ENCODE measurements around the gene NAXE. TPM values are rescaled to one million over a fixed set of nuclear protein-coding genes. Genes with fewer than 3 reads are reported as not detected.
"Not testable (repeated sequence)": the region's sequence is repeated elsewhere in the genome, so short reads cannot be mapped to it uniquely, and the experiment has no call there.

NAXE gene
- total RNA-seq, 1 experiment from 2014 or later = 30.1 TPM

DNA sequence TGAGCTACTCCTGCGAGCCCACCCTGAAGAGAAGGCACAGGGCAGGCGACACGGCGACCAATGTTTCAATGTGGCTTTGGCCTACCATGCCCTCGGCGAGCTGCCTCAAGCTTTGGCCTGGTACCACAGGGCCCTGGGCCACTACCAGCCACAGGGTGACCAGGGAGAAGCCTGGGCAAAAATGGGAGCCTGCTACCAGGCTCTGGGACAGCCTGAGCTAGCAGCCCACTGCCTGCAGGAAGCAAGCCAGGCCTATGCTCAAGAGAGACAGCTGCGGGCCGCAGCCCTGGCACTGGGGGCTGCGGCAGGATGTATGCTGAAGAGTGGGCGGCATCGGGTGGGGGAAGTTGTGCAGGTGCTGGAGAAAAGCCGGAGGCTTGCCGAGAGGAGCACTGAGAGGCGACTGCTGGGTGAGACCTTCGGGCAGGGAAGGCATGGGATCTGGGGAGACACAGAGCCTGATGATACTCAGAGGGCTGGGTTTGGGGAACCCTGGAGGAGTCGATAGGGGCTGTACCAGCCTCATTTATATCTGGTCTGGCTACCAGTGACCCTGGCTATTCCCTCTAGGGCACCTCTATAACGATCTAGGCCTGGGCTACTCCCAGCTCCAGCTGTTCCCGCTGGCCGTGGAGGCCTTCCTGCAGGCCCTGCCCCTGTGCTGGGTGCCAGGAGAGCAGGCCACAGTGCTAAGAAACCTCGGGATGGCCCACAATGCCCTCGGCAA is 9.8 kb upstream of the NAXE start:
- Histone ChIP-seq H3K9me3 (replicated peaks) (no peaks in the 10 kb centered on the region), H3K4me3 (no peak overlapping the region), H3K36me3 (no peaks in the 10 kb centered on the region), H3K4me1 (no peaks in the 10 kb centered on the region), H3K27me3 (no peaks in the 10 kb centered on the region), H3K27ac (no peak overlapping the region)
- peak; percentile 39 to 48 for DNase-seq

DNA sequence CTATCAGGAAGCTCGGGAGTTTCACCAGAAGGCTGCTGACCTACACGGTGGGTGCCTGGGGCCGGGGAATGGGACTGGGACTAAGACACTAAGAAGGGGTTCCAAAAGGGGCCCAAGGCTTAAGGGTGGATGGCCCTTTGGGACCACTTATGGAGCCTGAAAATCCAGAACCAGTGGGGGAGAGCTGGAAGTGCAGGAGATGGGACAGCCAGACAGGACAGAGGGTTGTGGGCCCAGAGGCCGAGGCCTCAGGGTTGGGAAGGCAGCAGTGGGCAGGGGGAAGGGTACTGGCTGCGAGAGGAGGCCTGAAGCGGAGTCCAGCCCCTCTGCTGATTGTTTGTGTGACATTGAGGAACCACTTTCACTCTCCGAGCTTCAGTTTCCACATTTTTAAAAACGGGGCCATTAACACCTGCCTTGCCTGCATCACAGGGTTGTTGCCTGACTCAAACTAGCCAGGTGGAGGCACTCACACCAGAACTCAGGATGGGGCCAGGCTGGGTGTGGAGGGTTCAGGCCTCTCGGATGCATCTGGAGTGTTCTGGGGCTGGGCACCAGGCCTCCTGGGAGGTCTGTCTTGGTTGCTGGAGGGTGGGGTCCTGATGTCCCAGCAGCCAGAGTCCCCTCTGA is 9.1 kb upstream of the NAXE start:
- Histone ChIP-seq H3K27me3 (no peaks in the 10 kb centered on the region), H3K27ac (no peak overlapping the region), H3K36me3 (no peaks in the 10 kb centered on the region), H3K4me3 (no peak overlapping the region), H3K9me3 (replicated peaks) (no peaks in the 10 kb centered on the region), H3K4me1 (no peaks in the 10 kb centered on the region)
- no peak for DNase-seq

DNA sequence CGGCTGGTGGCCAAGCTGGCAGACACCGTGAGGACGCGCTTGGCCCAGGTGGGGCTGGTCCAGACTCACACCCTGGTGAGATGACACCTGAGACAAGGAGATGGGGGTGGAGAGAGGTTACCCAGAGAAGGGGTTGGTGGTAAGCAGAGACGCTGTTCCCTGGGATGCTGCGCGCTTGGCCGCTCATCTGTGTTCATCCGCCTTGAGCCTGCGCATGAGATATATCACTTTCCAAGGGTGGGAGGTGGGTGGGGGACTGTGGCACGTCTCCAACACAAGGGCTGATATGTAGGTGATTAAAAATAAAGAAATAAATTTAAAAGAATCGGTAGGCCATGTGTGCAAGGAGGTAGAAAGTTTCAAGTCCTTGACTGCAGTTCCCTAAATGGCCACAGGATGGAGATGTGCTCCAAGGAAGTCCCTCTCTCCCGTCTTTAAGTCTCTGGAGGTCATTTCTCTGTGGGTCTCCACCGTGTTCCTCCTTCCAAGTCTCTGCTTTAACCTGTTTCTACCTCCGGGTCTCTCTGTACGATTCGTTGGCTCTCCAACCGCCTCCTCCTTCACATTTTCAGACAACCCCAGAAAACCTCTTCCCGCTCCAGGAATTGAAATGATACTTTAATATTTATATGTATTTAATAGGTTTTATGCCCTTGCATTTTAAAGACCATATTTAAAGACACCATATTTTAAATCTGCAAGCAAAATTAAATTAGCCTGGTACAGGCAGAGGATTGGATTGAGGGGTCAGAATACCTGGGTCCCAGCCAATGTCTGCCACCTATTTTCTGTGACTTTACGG is 7.6 kb upstream of the NAXE start:
- no peaks in the 10 kb centered on the region for H3K4me1 ChIP-seq
- no peaks in the 10 kb centered on the region for H3K36me3 ChIP-seq
- no peak overlapping the region for H3K4me3 ChIP-seq
- no peak overlapping the region for H3K27ac ChIP-seq
- DNase-seq = peak; percentile 50 to 78
- H3K9me3 ChIP-seq (replicated peaks) = no peaks in the 10 kb centered on the region
- H3K27me3 ChIP-seq = no peaks in the 10 kb centered on the region

DNA sequence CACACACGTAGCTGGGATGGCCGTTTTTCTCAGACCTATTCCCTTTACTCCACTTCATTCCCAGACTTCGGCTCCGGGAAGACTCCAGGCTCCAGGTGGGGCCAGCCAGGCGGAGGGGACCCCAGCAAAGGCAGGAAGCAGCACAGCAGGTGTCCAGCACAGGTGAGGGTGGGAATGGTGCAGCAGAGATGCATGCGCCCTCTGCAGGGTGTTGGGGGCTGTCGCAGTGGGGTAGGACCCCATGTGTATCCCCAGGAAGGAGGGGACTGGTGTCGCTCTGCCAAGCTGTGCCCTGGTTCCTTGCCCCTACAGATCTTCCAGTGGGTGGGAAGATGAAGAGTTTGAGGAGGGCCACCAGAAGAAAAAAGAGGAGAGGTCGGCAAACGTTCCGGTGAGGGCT is 6.8 kb upstream of the NAXE start:
- Histone ChIP-seq H3K27ac (no peak overlapping the region), H3K4me1 (no peaks in the 10 kb centered on the region), H3K27me3 (no peaks in the 10 kb centered on the region), H3K36me3 (no peaks in the 10 kb centered on the region), H3K9me3 (replicated peaks) (no peaks in the 10 kb centered on the region), H3K4me3 (no peak overlapping the region)
- DNase-seq = peak; percentile 17 to 30

DNA sequence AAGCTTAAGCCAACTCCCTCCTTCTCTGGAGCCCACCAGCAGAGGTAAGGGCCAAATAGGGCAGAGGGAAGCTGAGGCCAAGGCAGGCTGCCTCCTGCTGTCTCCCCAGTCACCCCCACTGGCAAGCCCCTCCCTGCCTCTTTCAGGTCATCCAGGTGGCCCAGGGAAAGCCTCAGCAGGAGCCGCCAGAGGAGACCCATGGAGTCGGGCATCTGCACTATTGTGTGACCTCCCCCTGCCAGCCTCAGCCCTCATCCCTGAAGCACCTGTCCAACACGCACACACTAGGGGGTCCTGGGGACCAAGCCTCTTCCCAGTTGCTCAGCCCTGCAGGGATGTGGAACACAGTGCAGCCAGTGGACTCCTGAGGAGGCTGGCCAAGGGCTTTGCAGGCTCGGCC is 5.3 kb upstream of the NAXE start:
- H3K27me3 ChIP-seq = no peaks in the 10 kb centered on the region
- H3K9me3 ChIP-seq (replicated peaks) = no peaks in the 10 kb centered on the region
- DNase-seq = no peak
- H3K27ac ChIP-seq = no peak overlapping the region
- H3K36me3 ChIP-seq = no peaks in the 10 kb centered on the region
- H3K4me3 ChIP-seq = no peak overlapping the region
- no peaks in the 10 kb centered on the region for H3K4me1 ChIP-seq

DNA sequence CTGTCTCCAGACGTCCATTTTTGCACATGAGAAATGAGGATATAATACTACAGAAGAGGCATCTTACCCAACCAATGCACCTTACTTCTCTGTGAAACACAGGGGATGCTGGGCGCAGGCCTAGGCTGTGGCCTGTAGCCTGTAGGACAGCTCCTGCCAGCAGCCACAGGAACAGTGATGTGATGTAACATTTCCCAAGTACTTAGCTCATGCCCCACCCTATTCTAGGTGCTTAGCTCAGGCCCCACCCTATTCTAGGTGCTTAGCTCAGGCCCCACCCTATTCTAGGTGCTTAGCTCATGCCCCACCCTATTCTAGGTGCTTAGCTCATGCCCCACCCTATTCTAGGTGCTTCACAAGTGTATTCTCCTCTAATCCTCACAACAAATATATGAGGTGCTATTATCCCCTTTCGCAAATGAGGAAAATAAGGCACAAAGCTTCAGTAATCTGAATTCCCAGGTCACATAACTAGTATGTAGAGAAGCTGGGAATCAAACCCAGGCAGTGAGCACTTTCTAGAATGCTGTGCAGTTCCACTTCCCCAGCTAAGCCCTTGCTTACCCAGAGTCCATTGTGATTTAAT is 4.6 kb upstream of the NAXE start:
- Histone ChIP-seq H3K4me1 (no peaks in the 10 kb centered on the region), H3K9me3 (replicated peaks) (no peaks in the 10 kb centered on the region), H3K27ac (no peak overlapping the region), H3K4me3 (no peak overlapping the region), H3K27me3 (no peaks in the 10 kb centered on the region), H3K36me3 (no peaks in the 10 kb centered on the region)
- DNase-seq = no peak

DNA sequence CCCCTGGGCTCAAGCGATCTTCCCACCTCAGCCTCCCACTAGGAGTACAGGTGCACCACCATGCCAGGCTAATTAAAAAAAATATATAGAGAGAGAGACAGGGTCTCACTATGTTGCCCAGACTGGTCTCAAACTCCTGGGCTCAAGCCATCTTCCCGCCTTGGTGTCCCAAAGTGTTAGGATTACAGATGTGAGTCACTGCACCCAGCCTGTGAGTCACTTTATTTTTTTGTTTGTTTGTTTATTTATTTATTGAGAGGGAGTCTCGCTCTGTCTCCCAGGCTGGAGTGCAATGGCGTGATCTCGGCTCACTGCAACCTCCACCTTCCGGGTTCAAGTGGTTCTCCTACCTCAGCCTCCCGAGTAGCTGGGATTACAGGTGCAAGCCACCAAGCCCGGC is 3.6 kb upstream of the NAXE start:
- not testable (repeated sequence) for H3K27ac ChIP-seq, DNase-seq

DNA sequence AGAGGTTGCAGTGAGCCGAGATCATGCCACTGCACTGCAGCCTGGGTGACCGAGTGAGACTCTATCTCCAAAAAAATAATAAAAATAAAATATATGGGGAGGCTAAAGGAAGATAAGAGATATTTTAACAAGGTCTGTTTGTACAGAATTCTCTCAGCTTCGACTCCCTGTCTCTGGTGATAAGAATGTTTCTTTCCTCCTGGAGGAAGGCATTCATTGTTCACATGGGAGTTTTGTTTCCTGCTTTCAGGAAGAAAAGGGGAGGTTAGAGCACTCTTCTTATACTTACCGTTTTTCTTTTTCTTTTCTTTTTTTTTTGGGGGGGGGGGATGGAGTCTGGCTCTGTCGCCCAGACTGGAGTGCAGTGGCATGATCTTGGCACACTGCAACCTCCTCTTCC is 2.0 kb upstream of the NAXE start:
- Histone ChIP-seq H3K27me3 (no peaks in the 10 kb centered on the region), H3K4me3 (no peak overlapping the region)

More for the DNA sequence above, 3.6 kb upstream of the NAXE start:
- not testable (repeated sequence) for H3K9me3 ChIP-seq (replicated peaks); H3K4me3 ChIP-seq; H3K4me1 ChIP-seq; H3K27me3 ChIP-seq; H3K36me3 ChIP-seq

DNA sequence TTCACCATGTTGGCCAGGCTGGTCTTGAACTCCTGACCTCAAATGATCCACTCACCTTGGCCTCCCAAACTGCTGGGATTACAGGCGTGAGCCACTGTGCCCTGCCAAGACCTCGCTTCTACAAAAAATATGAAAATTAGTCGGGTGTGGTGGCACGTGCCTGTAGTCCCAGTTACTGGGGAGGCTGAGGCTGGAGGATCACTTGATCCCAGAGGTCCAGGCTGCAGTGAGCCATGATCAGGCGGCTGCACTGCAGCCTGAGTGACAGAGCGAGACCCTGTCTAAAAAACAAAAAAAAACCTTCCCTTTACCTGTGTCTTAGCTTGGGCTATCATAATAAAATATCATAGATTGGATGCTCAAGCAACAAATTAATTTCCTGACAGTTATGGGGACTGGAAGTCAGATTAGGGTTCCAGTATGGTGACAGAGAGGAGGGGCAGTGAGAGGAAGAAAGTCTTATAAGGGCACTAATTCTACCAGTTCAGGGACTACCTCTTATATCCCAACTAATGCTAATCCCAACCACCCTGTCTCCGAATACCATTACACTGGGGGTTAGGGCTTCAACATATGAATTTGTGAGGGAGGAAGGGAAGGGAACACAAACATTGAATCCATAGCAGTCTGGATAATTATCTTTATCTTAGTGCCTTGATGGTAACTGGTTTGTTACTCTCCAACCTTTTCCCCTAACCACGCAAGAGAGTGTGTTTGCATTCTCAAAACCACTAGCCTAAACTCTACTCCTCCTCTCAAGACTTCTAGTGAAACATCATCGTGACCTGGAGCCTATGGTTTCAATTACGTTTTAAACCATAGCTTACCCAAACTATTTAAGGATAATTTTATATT is 1.0 kb upstream of the NAXE start:
- DNase-seq = no peak
- no peaks in the 10 kb centered on the region for H3K9me3 ChIP-seq (replicated peaks)
- H3K36me3 ChIP-seq = peaks cover 4% of the 10 kb centered on the region
- peaks cover 4% of the 10 kb centered on the region; the same call in 1 of the 2 replicates for H3K4me1 ChIP-seq
- peak overlapping the region; percentile 68 for H3K4me3 ChIP-seq
- no peaks in the 10 kb centered on the region for H3K27me3 ChIP-seq
- no peak overlapping the region for H3K27ac ChIP-seq

More for the DNA sequence above, 2.0 kb upstream of the NAXE start:
- H3K27ac ChIP-seq = no peak overlapping the region
- peaks cover 4% of the 10 kb centered on the region; the same call in 1 of the 2 replicates for H3K4me1 ChIP-seq
- no peak for DNase-seq
- peaks cover 4% of the 10 kb centered on the region for H3K36me3 ChIP-seq
- no peaks in the 10 kb centered on the region for H3K9me3 ChIP-seq (replicated peaks)

DNA sequence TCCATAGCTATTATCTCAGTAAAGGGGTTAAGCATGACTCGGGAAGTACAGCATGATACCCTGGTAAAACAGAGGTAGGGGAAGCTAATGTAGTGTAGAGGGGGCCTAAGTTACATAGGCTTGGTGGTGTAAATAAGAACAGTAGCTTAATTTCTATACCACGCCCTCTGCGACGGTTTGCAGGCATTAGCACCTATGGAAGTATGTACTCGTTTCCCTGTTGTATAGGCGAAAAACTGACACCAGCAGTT is 470 bp upstream of the NAXE start:
- peaks cover 4% of the 10 kb centered on the region; the same call in 1 of the 2 replicates for H3K4me1 ChIP-seq
- H3K27me3 ChIP-seq = no peaks in the 10 kb centered on the region
- DNase-seq = no peak
- peaks cover 7% of the 10 kb centered on the region for H3K36me3 ChIP-seq
- no peak overlapping the region; the same call in 1 of the 2 replicates for H3K27ac ChIP-seq
- no peaks in the 10 kb centered on the region for H3K9me3 ChIP-seq (replicated peaks)
- H3K4me3 ChIP-seq = peak overlapping the region; percentile 68

DNA sequence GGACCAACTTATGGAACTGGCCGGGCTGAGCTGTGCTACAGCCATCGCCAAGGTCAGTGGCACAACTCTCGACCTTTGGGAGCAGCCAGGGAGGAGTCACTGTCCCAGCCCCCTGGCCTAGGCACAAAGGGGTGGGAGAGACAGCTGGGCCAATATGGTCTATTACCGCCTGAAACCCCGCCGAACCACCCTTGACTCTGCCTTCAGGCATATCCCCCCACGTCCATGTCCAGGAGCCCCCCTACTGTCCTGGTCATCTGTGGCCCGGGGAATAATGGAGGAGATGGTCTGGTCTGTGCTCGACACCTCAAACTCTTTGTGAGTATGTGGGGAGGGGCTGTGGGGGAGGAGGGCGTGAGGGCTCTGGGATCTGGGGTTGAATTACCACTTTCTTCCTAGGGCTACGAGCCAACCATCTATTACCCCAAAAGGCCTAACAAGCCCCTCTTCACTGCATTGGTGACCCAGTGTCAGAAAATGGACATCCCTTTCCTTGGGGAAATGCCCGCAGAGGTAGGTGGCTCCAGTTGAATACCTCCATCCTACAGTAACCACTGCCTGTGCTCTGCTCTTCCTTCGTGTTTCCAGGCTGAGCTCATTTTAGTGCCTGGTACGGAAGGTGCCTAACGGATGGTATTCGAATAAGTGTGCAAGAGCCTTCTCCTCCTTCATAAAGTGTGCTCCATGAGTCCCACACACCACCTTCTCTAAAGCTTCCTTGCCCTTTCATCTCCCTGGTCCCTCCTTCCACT is 758 bp downstream of the NAXE start:
- no peak for DNase-seq
- Histone ChIP-seq H3K36me3 (peaks cover 16% of the 10 kb centered on the region), H3K9me3 (replicated peaks) (no peaks in the 10 kb centered on the region), H3K4me3 (peak overlapping the region; percentile 68), H3K4me1 (peaks cover 4% of the 10 kb centered on the region; the same call in 1 of the 2 replicates), H3K27me3 (no peaks in the 10 kb centered on the region), H3K27ac (no peak overlapping the region; the same call in 1 of the 2 replicates)

DNA sequence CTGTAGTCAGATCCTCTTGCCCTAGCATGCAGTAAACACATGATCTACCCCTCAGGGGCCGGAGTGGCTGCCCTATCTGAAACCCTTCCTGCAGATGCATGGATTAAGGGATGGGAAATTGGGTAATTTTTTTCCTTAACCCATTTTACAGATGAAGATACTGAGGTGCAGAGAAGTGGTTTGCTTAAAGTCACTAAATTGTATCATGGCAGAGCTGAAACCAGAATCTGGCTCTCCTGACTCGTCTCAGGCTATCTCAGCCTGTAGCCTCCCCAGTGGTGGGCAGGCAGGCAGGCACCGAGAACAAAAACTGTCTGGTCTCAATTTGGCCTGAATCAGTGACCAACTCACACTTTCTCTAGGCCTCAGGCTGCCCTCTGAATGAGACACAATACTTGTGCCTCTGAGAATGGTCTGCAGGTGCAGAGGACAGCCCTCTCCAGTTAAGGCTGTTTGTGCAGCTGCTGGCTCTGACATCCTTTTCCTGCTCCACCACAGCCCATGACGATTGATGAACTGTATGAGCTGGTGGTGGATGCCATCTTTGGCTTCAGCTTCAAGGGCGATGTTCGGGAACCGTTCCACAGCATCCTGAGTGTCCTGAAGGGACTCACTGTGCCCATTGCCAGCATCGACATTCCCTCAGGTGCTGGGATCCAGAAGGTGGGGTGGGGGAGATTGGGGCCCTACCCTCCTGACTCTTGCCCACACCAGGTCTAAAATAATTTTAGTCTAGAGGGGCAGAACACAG is 1.5 kb downstream of the NAXE start:
- no peak overlapping the region for H3K4me3 ChIP-seq
- peak; percentile 13 to 39 for DNase-seq
- peaks cover 4% of the 10 kb centered on the region; the same call in 1 of the 2 replicates for H3K4me1 ChIP-seq
- H3K27ac ChIP-seq = no peak overlapping the region
- H3K27me3 ChIP-seq = no peaks in the 10 kb centered on the region
- H3K36me3 ChIP-seq = peaks cover 24% of the 10 kb centered on the region
- no peaks in the 10 kb centered on the region for H3K9me3 ChIP-seq (replicated peaks)

DNA sequence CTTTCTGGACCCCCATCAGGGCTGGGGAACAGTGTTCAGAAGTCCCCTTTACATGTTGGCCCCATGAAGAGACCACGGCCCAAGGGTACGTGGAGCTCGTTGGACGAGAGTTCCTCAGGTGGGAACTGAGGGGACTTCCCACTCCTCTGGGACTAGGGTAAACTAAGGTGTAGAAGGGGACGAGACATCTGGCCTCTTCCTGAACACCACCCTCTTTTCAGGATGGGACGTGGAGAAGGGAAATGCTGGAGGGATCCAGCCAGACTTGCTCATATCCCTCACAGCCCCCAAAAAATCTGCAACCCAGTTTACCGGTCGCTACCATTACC is 2.0 kb downstream of the NAXE start:
- peaks cover 4% of the 10 kb centered on the region; the same call in 1 of the 2 replicates for H3K4me1 ChIP-seq
- peaks cover 27% of the 10 kb centered on the region for H3K36me3 ChIP-seq
- H3K9me3 ChIP-seq (replicated peaks) = no peaks in the 10 kb centered on the region
- H3K27ac ChIP-seq = no peak overlapping the region
- no peak overlapping the region for H3K4me3 ChIP-seq
- H3K27me3 ChIP-seq = no peaks in the 10 kb centered on the region
- no peak for DNase-seq
